Gastroesophageal sphincter (tissue), 4 donors: ENCODE measurements around the gene ABHD4. TPM values are rescaled to one million over a fixed set of nuclear protein-coding genes. Genes with fewer than 3 reads are reported as not detected.

ENCODE experiments used
- ATAC-seq: fragments of 150-250 bp; one replicate; pipeline ENCODE4 v1.9.1; 2016; ENCODE audit warnings: mild to moderate bottlenecking, moderate library complexity
- H3K27ac ChIP-seq, 4 donors: fragments of 200-600 bp; sonication (generic) in 3 of 4; 1 replicate in 3 of 4; 2 replicates in 1 of 4; pipeline ENCODE4 v1.5.1; 2016 to 2019
- H3K27me3 ChIP-seq: fragments of 200-600 bp; sonication (generic); one replicate; pipeline ENCODE4 v1.5.1; 2019
- H3K36me3 ChIP-seq, 2 donors: fragments of 200-600 bp; sonication (generic); one replicate each; pipeline ENCODE4 v1.5.1; 2019; ENCODE audit warnings: control low read depth in 1 of 2
- H3K4me1 ChIP-seq, 3 donors: fragments of 200-600 bp; sonication (generic); 1 replicate in 2 of 3; 2 replicates in 1 of 3; pipeline ENCODE4 v1.5.1; 2016 to 2019; ENCODE audit warnings: control low read depth in 2 of 3
- H3K4me3 ChIP-seq, 2 donors: fragments of 200-600 bp; sonication (generic); one replicate each; pipeline ENCODE4 v1.5.1; 2019; ENCODE audit warnings: mild to moderate bottlenecking in 1 of 2, moderate library complexity in 1 of 2
- H3K9me3 ChIP-seq, 3 donors: fragments of 200-600 bp; sonication (generic); one replicate each; pipeline ENCODE4 v1.5.1; 2017 to 2019; ENCODE audit warnings: control low read depth in 2 of 3
- CTCF ChIP-seq, 4 experiments: fragments of 200-600 bp in 2 of 4; fragments of 450-650 bp in 2 of 4; sonication (generic) in 1 of 4; IDR thresholded peaks; one replicate each; pipeline ENCODE4 v1.5.1; 2017 to 2019; ENCODE audit warnings: antibody characterized with exemption in 4 of 4, mild to moderate bottlenecking in 2 of 4, moderate library complexity in 2 of 4
- EP300 ChIP-seq: sonication (generic); formaldehyde crosslinking; IDR thresholded peaks from one replicate; pipeline ENCODE4 v1.6.1; 2017; ENCODE audit warnings: antibody characterized with exemption, mild to moderate bottlenecking
- POLR2A ChIP-seq, 2 donors: fragments of 450-650 bp; IDR thresholded peaks; one replicate each; pipeline ENCODE4 v1.6.1; 2017; ENCODE audit warnings: antibody characterized with exemption in 2 of 2, mild to moderate bottlenecking in 2 of 2, moderate library complexity in 1 of 2
- POLR2AphosphoS5 ChIP-seq: sonication (generic); formaldehyde crosslinking; IDR thresholded peaks from one replicate; pipeline ENCODE4 v1.6.1; 2017; ENCODE audit warnings: antibody characterized with exemption
- WGBS, 2 donors: methylation state at CpG; one replicate each; pipeline ENCODE4 v1.1.5; 2018; ENCODE audit warnings: low coverage in 1 of 2; 5-methylcytosine and 5-hydroxymethylcytosine counted together
- total RNA-seq, 4 donors: library from RNA; depleted of rRNA; stranded (reverse); fragments of >200 nt; gene quantifications; one replicate each; pipeline ENCODE4 v1.1.0, GENCODE V29; 2016

Gene ABHD4
- total RNA-seq, 4 donors from 2014 or later = 23.8 to 42.0 (median 31.0) TPM

GRCh38 chr14:22656945-22657731 is 59.0 kb downstream of the ABHD4 start:
- Histone ChIP-seq H3K9me3 (no peaks in the 10 kb centered on the region), H3K4me1 (no peaks in the 10 kb centered on the region), H3K27ac (no peak overlapping the region), H3K27me3 (no peaks in the 10 kb centered on the region), H3K4me3 (no peak overlapping the region), H3K36me3 (no peaks in the 10 kb centered on the region)
- no peak for ATAC-seq
- no peak for TF ChIP-seq POLR2AphosphoS5
- no peak for TF ChIP-seq POLR2A (IDR thresholded peaks at IDR 0.05)
- no peak for TF ChIP-seq EP300
- no peak for TF ChIP-seq CTCF (IDR thresholded peaks at IDR 0.05)
- 51 to 80% methylated on average over 1 to 6 of the region's 8 CpGs for WGBS, 2 donors

- H3K9me3 ChIP-seq = no peaks in the 10 kb centered on the region
- no peaks in the 10 kb centered on the region for H3K36me3 ChIP-seq
- TF ChIP-seq POLR2A (IDR thresholded peaks at IDR 0.05) = no peak
- TF ChIP-seq CTCF (IDR thresholded peaks at IDR 0.05) = peak in 1 of 4 experiments; percentile 21
- TF ChIP-seq POLR2AphosphoS5 = no peak
- no peak for TF ChIP-seq EP300
- ATAC-seq = no peak
- H3K27me3 ChIP-seq = no peaks in the 10 kb centered on the region
- H3K4me3 ChIP-seq = no peak overlapping the region
- WGBS, 2 donors = 71 to 85% methylated on average over 1 of the region's 1 CpG
- no peak overlapping the region for H3K27ac ChIP-seq
- H3K4me1 ChIP-seq = no peaks in the 10 kb centered on the region
Measured at GRCh38 chr14:22657861-22658260, 59.8 kb downstream of the ABHD4 start.

DNA sequence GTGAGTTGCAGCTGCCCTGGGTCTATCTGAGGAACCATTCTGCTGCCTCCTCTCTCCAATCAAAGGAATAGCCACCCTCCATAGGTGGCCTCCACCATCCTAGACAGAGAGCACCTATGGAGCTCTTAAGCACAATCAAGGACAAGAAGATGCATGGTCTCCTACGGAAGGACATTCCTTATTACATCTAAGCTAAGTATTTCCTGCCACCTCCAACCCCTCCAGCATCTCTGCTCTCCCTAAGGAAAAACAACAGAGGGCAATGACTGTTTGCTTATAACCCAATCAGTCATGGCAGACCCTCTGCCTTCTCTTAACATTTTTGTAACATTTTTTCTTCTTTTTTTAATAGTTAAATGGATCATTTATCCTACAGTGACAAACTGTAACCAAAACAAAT is 60.8 kb downstream of the ABHD4 start:
- WGBS, 2 donors = 33 to 43% methylated on average over 1 of the region's 1 CpG
- Histone ChIP-seq H3K4me1 (no peaks in the 10 kb centered on the region), H3K27ac (no peak overlapping the region), H3K27me3 (no peaks in the 10 kb centered on the region), H3K4me3 (no peak overlapping the region), H3K9me3 (no peaks in the 10 kb centered on the region), H3K36me3 (no peaks in the 10 kb centered on the region)
- TF ChIP-seq CTCF (IDR thresholded peaks at IDR 0.05) (no peak), POLR2A (IDR thresholded peaks at IDR 0.05) (no peak), POLR2AphosphoS5 (no peak), EP300 (no peak)
- ATAC-seq = no peak

DNA sequence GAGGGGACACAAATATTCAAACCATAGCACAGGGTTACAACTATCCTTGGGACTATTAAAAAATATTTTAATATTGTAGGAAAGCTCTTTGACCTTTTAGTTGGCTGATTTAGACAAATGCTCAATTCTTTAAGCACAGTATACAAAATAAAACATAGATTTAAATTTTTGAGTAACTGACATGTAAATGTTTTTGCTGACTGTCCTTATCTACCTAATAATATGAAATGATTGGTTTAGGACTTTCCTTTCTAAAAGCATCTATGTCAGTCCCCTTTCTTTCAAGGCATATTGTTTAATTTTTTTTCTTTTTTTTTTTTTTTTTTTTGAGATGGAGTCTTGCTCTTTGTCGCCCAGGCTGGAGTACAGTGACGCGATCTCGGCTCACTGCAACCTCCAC is 62.6 kb downstream of the ABHD4 start:
- 100% methylated on average over 2 of the region's 4 CpGs; no CpG with 5 or more reads in 1 of the 2 donors for WGBS, 2 donors
- no peak overlapping the region for H3K27ac ChIP-seq
- TF ChIP-seq EP300 (no peak), POLR2A (IDR thresholded peaks at IDR 0.05) (no peak), POLR2AphosphoS5 (no peak), CTCF (IDR thresholded peaks at IDR 0.05) (no peak)
- no peak overlapping the region for H3K4me3 ChIP-seq
- H3K36me3 ChIP-seq = no peaks in the 10 kb centered on the region
- no peaks in the 10 kb centered on the region for H3K9me3 ChIP-seq
- ATAC-seq = no peak
- H3K4me1 ChIP-seq = no peaks in the 10 kb centered on the region
- H3K27me3 ChIP-seq = no peaks in the 10 kb centered on the region

Other genes with a start within 250 kb of the ABHD4 start
- 100 to 1,000 TPM; 123 to 228 (median 171) TPM for gene DAD1, start 9.1 kb upstream of the ABHD4 start, total RNA-seq
- under 1 TPM in 1 of 4 donors, not detected in 3; 0.12 TPM for gene OR6J1, start 46.1 kb downstream of the ABHD4 start, total RNA-seq
- gene OXA1L, start 168.4 kb downstream of the ABHD4 start, total RNA-seq = 10 to 100 TPM; 47.1 to 89.0 (median 72.7) TPM
- 10 to 100 TPM in 3 of 4 donors, 1 to 10 TPM in 1; 8.1 to 36.6 (median 23.4) TPM for gene SLC7A7, start 217.1 kb downstream of the ABHD4 start, total RNA-seq
- 10 to 100 TPM; 24.4 to 65.0 (median 35.0) TPM for gene MRPL52, start 231.6 kb downstream of the ABHD4 start, total RNA-seq
- gene MMP14, start 238.3 kb downstream of the ABHD4 start, total RNA-seq = 100 to 1,000 TPM; 114 to 127 (median 123) TPM